OCI-LY7 (cell line): ENCODE results near the gene CDCA4. TPM values are rescaled to one million over a fixed set of nuclear protein-coding genes. Genes with fewer than 3 reads are reported as not detected.

Source experiments
- BruUV-seq: library from RNA; stranded (reverse); fragments of 400-500 nt; replicated peaks from 2 replicates; lab custom pipeline; 2021; lab: Mats Ljungman, UMichigan
- CTCF ChIA-PET: fragments of 300-600 bp; sonication (Branson Sonifier 250); formaldehyde crosslinking; loops from one replicate; lab custom pipeline; 2022; ENCODE audit warnings: antibody characterized with exemption; ENCODE audit not compliant: unreplicated experiment; lab: Charles Lee
- POLR2A ChIA-PET: fragments of 300-600 bp; sonication (Branson Sonifier 250); formaldehyde crosslinking; loops from one replicate; lab custom pipeline; 2022; ENCODE audit warnings: antibody characterized with exemption; lab: Charles Lee
- DNase-seq: peaks from one replicate; pipeline ENCODE4 v3.0.0-alpha.2; 2015; ENCODE audit warnings: low spot score
- H2AFZ ChIP-seq: fragments of 200-600 bp; sonication (generic), shearing (Covaris generic); 2 replicates; pipeline ENCODE4 v1.6.1; 2014; ENCODE audit warnings: mild to moderate bottlenecking, antibody characterized with exemption, low read length, moderate library complexity
- H3K27ac ChIP-seq: fragments of 200-600 bp; sonication (generic); 2 replicates; pipeline ENCODE4 v1.5.1; 2014; ENCODE audit warnings: mixed run types, low read depth, mild to moderate bottlenecking, moderate library complexity, low read length, inconsistent platforms; ENCODE audit not compliant: poor library complexity, severe bottlenecking
- H3K36me3 ChIP-seq: fragments of 200-600 bp; sonication (generic); 2 replicates; pipeline ENCODE4 v1.6.1; 2014; ENCODE audit warnings: mild to moderate bottlenecking, antibody characterized with exemption, low read length, moderate library complexity, mixed read lengths; ENCODE audit not compliant: insufficient read depth
- H3K4me1 ChIP-seq: fragments of 200-600 bp; sonication (generic); 2 replicates; pipeline ENCODE4 v1.5.1; 2014; ENCODE audit warnings: mild to moderate bottlenecking, low read length; ENCODE audit not compliant: insufficient read depth, poor library complexity, severe bottlenecking
- H3K4me2 ChIP-seq: fragments of 200-600 bp; sonication (generic); 2 replicates; pipeline ENCODE4 v1.6.1; 2014; ENCODE audit warnings: mild to moderate bottlenecking, low read length
- H3K4me3 ChIP-seq: fragments of 200-600 bp; sonication (generic); 2 replicates; pipeline ENCODE4 v1.5.1; 2014; ENCODE audit warnings: mild to moderate bottlenecking, low read depth, low read length; ENCODE audit not compliant: poor library complexity, severe bottlenecking
- H3K79me2 ChIP-seq: fragments of 200-600 bp; sonication (generic); 2 replicates; pipeline ENCODE4 v1.6.1; 2016; ENCODE audit warnings: low read depth, mild to moderate bottlenecking, low read length, moderate library complexity, mixed read lengths; ENCODE audit not compliant: insufficient read depth
- H3K9me2 ChIP-seq: fragments of 200-600 bp; sonication (generic); 2 replicates; pipeline ENCODE4 v1.6.1; 2016; ENCODE audit warnings: mild to moderate bottlenecking, low read length, mixed read lengths; ENCODE audit not compliant: insufficient read depth
- H3K9me3 ChIP-seq: fragments of 200-600 bp; sonication (generic); 2 replicates; pipeline ENCODE4 v1.6.1; 2014; ENCODE audit warnings: mild to moderate bottlenecking, mixed run types, low read length, mixed read lengths
- H4K20me1 ChIP-seq: fragments of 200-600 bp; sonication (generic); 2 replicates; pipeline ENCODE4 v1.6.1; 2014; ENCODE audit warnings: mild to moderate bottlenecking, antibody characterized with exemption, low read length, moderate library complexity, mixed read lengths; ENCODE audit not compliant: insufficient read depth
- EZH2phosphoT487 ChIP-seq: fragments of 200-600 bp; sonication (generic); IDR thresholded peaks from 2 replicates; pipeline ENCODE4 v1.6.1; 2018; ENCODE audit warnings: low read depth, borderline replicate concordance, mild to moderate bottlenecking, mixed run types, antibody characterized with exemption, low read length, moderate library complexity, mixed read lengths
- intact Hi-C: fragments of 100-400 bp; cut with micrococcal nuclease; formaldehyde crosslinking; loops from one replicate; pipeline ENCODE4 v1.10.0; 2022; ENCODE audit not compliant: unreplicated experiment
- total RNA-seq, 2 experiments: library from RNA; depleted of rRNA in 1 of 2; stranded (reverse); fragments of >200 nt in 1 of 2; shearing (Covaris generic) in 1 of 2; gene quantifications; 2 replicates each; pipeline ENCODE4 v1.2.3, GENCODE V29; 2014 to 2022
- TF ChIP-seq, protein P1 (sequence below): fragments of 200-600 bp; sonication (generic); conservative IDR thresholded peaks from 2 replicates; pipeline ENCODE4 v1.5.1; 2014; ENCODE audit warnings: mild to moderate bottlenecking, antibody characterized with exemption, low read length, moderate library complexity, mixed read lengths

The CDCA4 gene
- total RNA-seq, 2 experiments from 2014 or later, result 74.0 to 109 TPM

DNA sequence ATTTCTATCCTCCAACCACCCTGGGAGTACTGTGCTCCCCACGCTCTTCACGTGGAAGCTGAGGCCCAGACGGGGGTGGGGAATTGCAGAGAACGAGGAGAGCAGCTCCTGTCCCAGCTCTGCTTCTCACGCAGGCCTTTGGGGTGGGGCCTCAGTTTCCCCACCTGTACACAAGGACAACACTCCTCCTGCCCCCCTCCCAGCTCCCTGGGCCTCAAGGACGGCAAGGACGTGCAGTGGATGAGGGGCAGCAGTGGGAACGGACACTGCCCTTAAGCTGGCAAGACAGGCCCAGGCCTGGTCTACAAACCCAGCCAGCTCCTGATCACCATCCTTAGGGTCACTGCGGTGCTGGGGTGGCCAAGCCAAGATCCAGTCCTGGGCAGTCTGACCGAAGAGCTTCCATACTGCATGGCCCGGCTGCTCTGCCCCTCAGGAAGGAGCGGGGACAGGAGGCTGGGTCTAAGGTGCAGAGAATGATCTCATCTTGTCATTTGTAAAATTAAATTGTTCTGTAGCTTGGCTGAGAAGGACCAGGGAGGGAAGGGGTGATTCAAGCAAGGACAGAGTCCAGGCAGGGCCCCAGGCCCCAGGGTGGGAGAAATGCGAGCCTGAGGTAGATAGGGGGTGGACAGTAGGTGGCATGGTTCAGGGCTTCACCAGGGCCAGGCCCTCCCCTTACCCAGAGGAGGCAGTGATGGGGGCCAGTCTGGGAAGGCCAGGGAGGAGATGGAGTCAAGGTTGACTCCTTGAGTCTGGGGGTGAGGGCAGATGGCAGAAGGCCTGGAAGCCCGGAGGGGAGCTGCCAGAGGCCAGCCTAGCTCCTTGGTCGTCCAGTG is 36.6 kb downstream of the CDCA4 start:
- no peak overlapping the region for H2AFZ ChIP-seq
- H3K4me1 ChIP-seq, result peaks cover 3% of the 10 kb centered on the region
- intact Hi-C loops, result no loop called here
- no peaks in the 10 kb centered on the region for H3K9me2 ChIP-seq
- H3K4me2 ChIP-seq, result no peak overlapping the region
- ChIA-PET POLR2A (no interaction called here), CTCF (interaction anchor here (1.1 kb wide), 1 partner anchor 62 kb away, joined by 3 read pairs; no protein-coding TSS in a partner anchor)
- no peaks in the 10 kb centered on the region for H4K20me1 ChIP-seq
- TF ChIP-seq, protein P1, sequence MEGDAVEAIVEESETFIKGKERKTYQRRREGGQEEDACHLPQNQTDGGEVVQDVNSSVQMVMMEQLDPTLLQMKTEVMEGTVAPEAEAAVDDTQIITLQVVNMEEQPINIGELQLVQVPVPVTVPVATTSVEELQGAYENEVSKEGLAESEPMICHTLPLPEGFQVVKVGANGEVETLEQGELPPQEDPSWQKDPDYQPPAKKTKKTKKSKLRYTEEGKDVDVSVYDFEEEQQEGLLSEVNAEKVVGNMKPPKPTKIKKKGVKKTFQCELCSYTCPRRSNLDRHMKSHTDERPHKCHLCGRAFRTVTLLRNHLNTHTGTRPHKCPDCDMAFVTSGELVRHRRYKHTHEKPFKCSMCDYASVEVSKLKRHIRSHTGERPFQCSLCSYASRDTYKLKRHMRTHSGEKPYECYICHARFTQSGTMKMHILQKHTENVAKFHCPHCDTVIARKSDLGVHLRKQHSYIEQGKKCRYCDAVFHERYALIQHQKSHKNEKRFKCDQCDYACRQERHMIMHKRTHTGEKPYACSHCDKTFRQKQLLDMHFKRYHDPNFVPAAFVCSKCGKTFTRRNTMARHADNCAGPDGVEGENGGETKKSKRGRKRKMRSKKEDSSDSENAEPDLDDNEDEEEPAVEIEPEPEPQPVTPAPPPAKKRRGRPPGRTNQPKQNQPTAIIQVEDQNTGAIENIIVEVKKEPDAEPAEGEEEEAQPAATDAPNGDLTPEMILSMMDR, result no peak
- H3K9me3 ChIP-seq, result no peaks in the 10 kb centered on the region
- no peak overlapping the region for H3K4me3 ChIP-seq
- no peaks in the 10 kb centered on the region for H3K79me2 ChIP-seq
- H3K27ac ChIP-seq, result no peak overlapping the region
- no peaks in the 10 kb centered on the region for H3K36me3 ChIP-seq
- no peak for DNase-seq
- no TSS peak for BruUV-seq

- no peaks in the 10 kb centered on the region for H4K20me1 ChIP-seq
- peaks cover 3% of the 10 kb centered on the region for H3K4me1 ChIP-seq
- H3K36me3 ChIP-seq, result no peaks in the 10 kb centered on the region
- H3K9me3 ChIP-seq, result no peaks in the 10 kb centered on the region
- intact Hi-C loops, result no loop called here
- CTCF ChIA-PET, result no interaction called here
- TF ChIP-seq EZH2phosphoT487, result no peak
- TF ChIP-seq, protein P1, result no peak
- H3K79me2 ChIP-seq, result no peaks in the 10 kb centered on the region
- H2AFZ ChIP-seq, result no peak overlapping the region
- DNase-seq, result no peak
- no peak overlapping the region for H3K4me3 ChIP-seq
- H3K9me2 ChIP-seq, result no peaks in the 10 kb centered on the region
- BruUV-seq, result no TSS peak
- POLR2A ChIA-PET, result interaction anchor here (0.5 kb wide), 1 partner anchor 9 kb away, joined by 3 read pairs; no protein-coding TSS in a partner anchor
- no peak overlapping the region for H3K4me2 ChIP-seq
- no peak overlapping the region for H3K27ac ChIP-seq
Measured at GRCh38 chr14:104983231-104983721, 37.6 kb downstream of the CDCA4 start.
